ENCODE data around the gene EXO1. TPM values are rescaled to one million over a fixed set of nuclear protein-coding genes. Genes with fewer than 3 reads are reported as not detected.

The EXO1 gene
- total RNA-seq, 6 donors from 2014 or later = 0.59 to 4.3 (median 1.8) TPM; not detected in 1

DNA sequence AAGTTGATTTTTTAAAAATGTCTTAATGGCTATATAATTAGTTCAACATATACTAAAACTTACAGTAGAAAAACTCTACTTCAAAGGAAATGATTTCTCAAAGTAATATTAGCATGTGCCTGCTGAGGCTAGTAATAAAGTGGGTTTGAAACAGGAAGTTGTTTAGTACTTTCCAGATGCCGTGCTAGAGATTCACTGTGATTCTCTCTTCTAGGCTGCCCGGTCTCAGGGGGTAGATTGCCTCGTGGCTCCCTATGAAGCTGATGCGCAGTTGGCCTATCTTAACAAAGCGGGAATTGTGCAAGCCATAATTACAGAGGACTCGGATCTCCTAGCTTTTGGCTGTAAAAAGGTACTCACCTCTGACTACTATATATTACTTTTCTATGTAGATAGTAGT lies 9.1 kb downstream of the EXO1 start:
- Histone ChIP-seq H3K36me3 (no peaks in the 10 kb centered on the region), H3K27me3 (no peaks in the 10 kb centered on the region), H3K4me1 (no peaks in the 10 kb centered on the region), H3K4me3 (no peak overlapping the region), H3K9me3 (no peaks in the 10 kb centered on the region), H3K27ac (no peak overlapping the region)
- TF ChIP-seq, protein P1, sequence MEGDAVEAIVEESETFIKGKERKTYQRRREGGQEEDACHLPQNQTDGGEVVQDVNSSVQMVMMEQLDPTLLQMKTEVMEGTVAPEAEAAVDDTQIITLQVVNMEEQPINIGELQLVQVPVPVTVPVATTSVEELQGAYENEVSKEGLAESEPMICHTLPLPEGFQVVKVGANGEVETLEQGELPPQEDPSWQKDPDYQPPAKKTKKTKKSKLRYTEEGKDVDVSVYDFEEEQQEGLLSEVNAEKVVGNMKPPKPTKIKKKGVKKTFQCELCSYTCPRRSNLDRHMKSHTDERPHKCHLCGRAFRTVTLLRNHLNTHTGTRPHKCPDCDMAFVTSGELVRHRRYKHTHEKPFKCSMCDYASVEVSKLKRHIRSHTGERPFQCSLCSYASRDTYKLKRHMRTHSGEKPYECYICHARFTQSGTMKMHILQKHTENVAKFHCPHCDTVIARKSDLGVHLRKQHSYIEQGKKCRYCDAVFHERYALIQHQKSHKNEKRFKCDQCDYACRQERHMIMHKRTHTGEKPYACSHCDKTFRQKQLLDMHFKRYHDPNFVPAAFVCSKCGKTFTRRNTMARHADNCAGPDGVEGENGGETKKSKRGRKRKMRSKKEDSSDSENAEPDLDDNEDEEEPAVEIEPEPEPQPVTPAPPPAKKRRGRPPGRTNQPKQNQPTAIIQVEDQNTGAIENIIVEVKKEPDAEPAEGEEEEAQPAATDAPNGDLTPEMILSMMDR (IDR thresholded peaks at IDR 0.05) = no peak
- TF ChIP-seq POLR2A (IDR thresholded peaks at IDR 0.05) (no peak), POLR2AphosphoS5 (IDR thresholded peaks at IDR 0.05) (no peak)
- ATAC-seq (ENCODE audit: low FRiP score in 2 of 2) (no peak), DNase-seq (no peak)
- 83% methylated on average over 6 of the region's 6 CpGs for WGBS, 2 donors

DNA sequence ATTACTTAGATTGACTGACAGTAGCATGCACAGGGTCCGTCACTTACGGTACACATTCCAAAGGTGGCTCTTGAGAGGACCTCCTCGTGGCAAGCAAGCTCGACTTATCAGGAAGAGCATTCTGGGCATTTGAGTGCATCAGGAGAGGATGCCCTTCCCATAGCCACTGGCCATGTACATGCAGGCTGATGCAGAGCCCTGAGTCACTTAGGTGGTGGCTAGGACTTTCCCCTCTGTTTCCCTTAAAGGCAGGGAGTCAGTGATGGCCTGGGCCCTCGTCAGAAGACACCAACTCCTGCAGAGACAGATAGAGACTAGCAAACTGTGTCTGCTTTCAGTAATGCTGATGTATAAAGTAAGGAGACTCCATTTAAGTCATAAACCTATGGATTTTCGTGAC lies 12.9 kb downstream of the EXO1 start:
- no peak for TF ChIP-seq POLR2A (IDR thresholded peaks at IDR 0.05)
- TF ChIP-seq POLR2AphosphoS5 (IDR thresholded peaks at IDR 0.05) = no peak
- TF ChIP-seq, protein P1 (IDR thresholded peaks at IDR 0.05) = no peak
- no peak for TF ChIP-seq EP300 (IDR thresholded peaks at IDR 0.05)
- WGBS, 2 donors = 85 to 88% methylated on average over 6 of the region's 6 CpGs
- no peak overlapping the region for H3K4me3 ChIP-seq
- DNase-seq = no peak
- H3K4me1 ChIP-seq = no peaks in the 10 kb centered on the region
- no peaks in the 10 kb centered on the region for H3K27me3 ChIP-seq
- no peak overlapping the region for H3K27ac ChIP-seq
- no peaks in the 10 kb centered on the region for H3K36me3 ChIP-seq
- no peaks in the 10 kb centered on the region for H3K9me3 ChIP-seq
- no peak for ATAC-seq (ENCODE audit: low FRiP score in 2 of 2)

DNA sequence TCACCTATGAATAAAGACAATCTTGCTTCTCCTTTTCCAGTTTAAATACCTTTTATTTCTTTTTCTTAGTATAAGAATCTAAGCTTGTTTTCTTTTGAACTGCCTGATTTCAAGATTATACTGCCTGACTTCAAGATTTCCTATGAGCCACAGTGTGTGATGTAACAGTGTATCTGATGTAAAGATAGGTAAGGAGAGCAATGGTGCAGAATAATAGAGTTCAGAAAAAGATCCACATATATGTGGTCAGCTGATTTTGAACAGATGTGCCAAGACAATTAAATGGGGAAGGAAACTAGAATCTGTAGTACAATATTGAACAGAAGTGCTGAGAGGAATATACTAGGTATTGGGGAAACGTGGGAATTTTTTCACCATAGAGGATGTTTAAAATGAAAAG lies 21.0 kb downstream of the EXO1 start:
- H3K4me1 ChIP-seq = no peaks in the 10 kb centered on the region
- TF ChIP-seq EP300 (IDR thresholded peaks at IDR 0.05) = no peak
- TF ChIP-seq, protein P1 (IDR thresholded peaks at IDR 0.05) = no peak
- no peak for TF ChIP-seq POLR2AphosphoS5 (IDR thresholded peaks at IDR 0.05)
- no peak for TF ChIP-seq POLR2A (IDR thresholded peaks at IDR 0.05)
- H3K36me3 ChIP-seq = no peaks in the 10 kb centered on the region
- no peak overlapping the region for H3K27ac ChIP-seq
- H3K9me3 ChIP-seq = no peaks in the 10 kb centered on the region
- 65 to 68% methylated on average over 1 of the region's 1 CpG for WGBS, 2 donors
- H3K4me3 ChIP-seq = no peak overlapping the region
- no peaks in the 10 kb centered on the region for H3K27me3 ChIP-seq
- no peak for ATAC-seq (ENCODE audit: low FRiP score in 2 of 2)
- DNase-seq = no peak

DNA sequence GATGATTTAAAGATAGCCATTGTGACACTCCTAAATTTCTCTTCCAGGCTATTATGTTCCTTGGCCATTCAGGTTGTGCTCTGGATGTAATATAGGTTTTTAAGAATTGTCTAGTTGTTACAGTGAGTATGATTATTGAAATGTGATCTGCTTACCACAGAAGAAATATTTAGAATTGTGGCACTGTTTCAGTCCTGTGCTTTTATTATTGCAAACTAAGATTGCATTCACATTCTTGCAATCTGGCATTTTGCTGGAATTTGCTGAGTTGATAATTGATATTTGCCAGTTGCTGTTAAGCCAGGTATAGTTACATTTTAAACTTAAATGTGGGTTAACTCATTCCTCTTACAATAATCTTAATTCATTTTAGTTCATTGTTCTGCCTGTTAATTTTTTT lies 22.3 kb downstream of the EXO1 start:
- no peak overlapping the region for H3K27ac ChIP-seq
- H3K27me3 ChIP-seq = no peaks in the 10 kb centered on the region
- ATAC-seq (ENCODE audit: low FRiP score in 2 of 2) (no peak), DNase-seq (no peak)
- TF ChIP-seq, protein P1 (IDR thresholded peaks at IDR 0.05) = no peak
- TF ChIP-seq POLR2A (IDR thresholded peaks at IDR 0.05) = no peak
- no peak for TF ChIP-seq POLR2AphosphoS5 (IDR thresholded peaks at IDR 0.05)
- TF ChIP-seq EP300 (IDR thresholded peaks at IDR 0.05) = no peak
- no peak overlapping the region for H3K4me3 ChIP-seq
- H3K36me3 ChIP-seq = no peaks in the 10 kb centered on the region
- H3K4me1 ChIP-seq = no peaks in the 10 kb centered on the region
- H3K9me3 ChIP-seq = no peaks in the 10 kb centered on the region

DNA sequence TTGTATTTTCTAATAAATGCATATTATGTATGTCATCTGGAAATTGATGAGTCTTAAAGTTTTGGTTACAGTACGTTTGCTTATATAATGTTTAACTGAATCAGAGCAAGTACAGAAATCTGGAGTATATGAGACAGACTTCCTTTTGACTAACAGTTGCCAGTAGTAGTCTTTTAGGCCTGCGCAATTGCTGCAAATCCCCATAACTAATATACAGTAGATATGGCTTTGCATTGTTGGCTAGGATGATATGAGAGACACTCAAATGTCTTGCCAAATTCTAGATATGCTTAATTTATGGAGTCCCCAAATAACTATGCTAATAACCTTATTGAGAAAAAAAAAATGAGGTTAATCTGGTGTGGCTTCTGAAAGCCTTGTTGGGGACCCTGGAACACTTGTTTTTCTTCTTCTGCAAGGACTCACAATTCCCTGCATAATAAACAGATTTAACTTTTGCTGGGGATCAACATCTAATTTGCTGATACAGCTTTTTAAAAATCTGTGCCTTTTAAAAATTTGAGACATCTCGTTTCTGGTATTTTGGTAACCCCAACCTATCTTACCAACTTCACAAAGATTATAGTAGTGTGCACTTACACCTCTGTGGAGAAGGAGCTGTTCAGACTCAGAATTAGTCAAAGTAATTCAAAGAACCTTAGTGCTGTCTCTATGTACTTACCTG lies 22.9 kb downstream of the EXO1 start:
- whole genome bisulfite sequencing, 2 donors = 70 to 95% methylated on average over 3 of the region's 3 CpGs

More for the DNA sequence above, 22.9 kb downstream of the EXO1 start:
- Histone ChIP-seq H3K4me1 (no peaks in the 10 kb centered on the region), H3K27ac (no peak overlapping the region), H3K27me3 (no peaks in the 10 kb centered on the region), H3K9me3 (no peaks in the 10 kb centered on the region), H3K36me3 (no peaks in the 10 kb centered on the region), H3K4me3 (no peak overlapping the region)
- DNase-seq (no peak), ATAC-seq (ENCODE audit: low FRiP score in 2 of 2) (no peak)
- TF ChIP-seq POLR2A (IDR thresholded peaks at IDR 0.05) (no peak), POLR2AphosphoS5 (IDR thresholded peaks at IDR 0.05) (no peak), EP300 (IDR thresholded peaks at IDR 0.05) (no peak)
- TF ChIP-seq, protein P1 (IDR thresholded peaks at IDR 0.05) = no peak

Measured in upper lobe of left lung (tissue), 6 donors.